GM19238 (cell line): ENCODE data around the gene ELOVL3.

Experiments used
- DNase-seq: peaks from one replicate; pipeline ENCODE4 v3.0.0; 2011; ENCODE audit warnings: low spot score; ENCODE audit not compliant: insufficient read length

Gene ELOVL3

GRCh38 chr10:102226542-102226870 is 407 bp downstream of the ELOVL3 start:
- no peak for DNase-seq

- DNase-seq = no peak
Observed at GRCh38 chr10:102227050-102227449, 951 bp downstream of the ELOVL3 start.

- DNase-seq = peak; percentile 80
Observed at GRCh38 chr10:102229810-102230263, 3.7 kb downstream of the ELOVL3 start.

GRCh38 chr10:102230264-102230860 is 4.3 kb downstream of the ELOVL3 start:
- DNase-seq = peak; percentile 24

- DNase-seq = peak; percentile 37
Observed at GRCh38 chr10:102230861-102231356, 4.8 kb downstream of the ELOVL3 start.

- DNase-seq = peak; percentile 63
Observed at GRCh38 chr10:102231357-102232318, 5.5 kb downstream of the ELOVL3 start.

- no peak for DNase-seq
Observed at GRCh38 chr10:102233997-102234396, 7.9 kb downstream of the ELOVL3 start.

GRCh38 chr10:102234888-102235597 is 8.9 kb downstream of the ELOVL3 start:
- DNase-seq = no peak

- no peak for DNase-seq
Observed at GRCh38 chr10:102235598-102235920, 9.5 kb downstream of the ELOVL3 start.

- DNase-seq = no peak
Observed at GRCh38 chr10:102236006-102236405, 9.9 kb downstream of the ELOVL3 start.

GRCh38 chr10:102237711-102238252 is 11.7 kb downstream of the ELOVL3 start:
- no peak for DNase-seq

- no peak for DNase-seq
Observed at GRCh38 chr10:102240467-102241031, 14.4 kb downstream of the ELOVL3 start.

- no peak for DNase-seq
Observed at GRCh38 chr10:102241032-102241443, 14.9 kb downstream of the ELOVL3 start.

- peak; percentile 95 for DNase-seq
Observed at GRCh38 chr10:102241444-102242117, 15.5 kb downstream of the ELOVL3 start, which contains the start of gene PITX3. Gene PITX3 (minus strand): TSS chr10:102241512. CDS start chr10:102232080, 9,432 bp downstream.

GRCh38 chr10:102242118-102242485 is 16.0 kb downstream of the ELOVL3 start:
- DNase-seq = no peak

- DNase-seq = no peak
Observed at GRCh38 chr10:102243309-102243708, 17.2 kb downstream of the ELOVL3 start.

- DNase-seq = peak; percentile 92
Observed at GRCh38 chr10:102245082-102245931, 19.2 kb downstream of the ELOVL3 start, which contains the start of gene GBF1. Gene GBF1 (plus strand): TSS chr10:102245532. CDS start chr10:102258939, 13,407 bp downstream.

- no peak for DNase-seq
Observed at GRCh38 chr10:102245932-102246251, 19.8 kb downstream of the ELOVL3 start.

GRCh38 chr10:102246261-102246660 is 20.2 kb downstream of the ELOVL3 start:
- no peak for DNase-seq

- no peak for DNase-seq
Observed at GRCh38 chr10:102247734-102248133, 21.6 kb downstream of the ELOVL3 start.
